Right atrium auricular region (tissue), 2 donors: ENCODE measurements around the gene OR2AK2. TPM values are rescaled to one million over a fixed set of nuclear protein-coding genes. Genes with fewer than 3 reads are reported as not detected.

ENCODE experiments used
- DNase-seq: peaks from one replicate; pipeline ENCODE4 v3.0.0-alpha.2; 2019; ENCODE audit warnings: low spot score
- H3K27ac ChIP-seq, 2 donors: fragments of 200-600 bp; sonication (generic); 1 replicate in 1 of 2; 2 replicates in 1 of 2; pipeline ENCODE4 v1.5.1; 2016 to 2019
- H3K27me3 ChIP-seq, 2 donors: fragments of 200-600 bp; sonication (generic); one replicate each; pipeline versions ENCODE4 v1.5.1 to v1.6.0; 2017 to 2019
- H3K36me3 ChIP-seq: fragments of 200-600 bp; sonication (generic); one replicate; pipeline ENCODE4 v1.5.1; 2016
- H3K4me1 ChIP-seq, 2 donors: fragments of 200-600 bp; sonication (generic); one replicate each; pipeline versions ENCODE4 v1.5.1 to v1.6.0; 2017 to 2019
- H3K4me3 ChIP-seq, 2 donors: fragments of 200-600 bp; sonication (generic); 1 replicate in 1 of 2; 2 replicates in 1 of 2; pipeline ENCODE4 v1.5.1; 2017 to 2019; ENCODE audit warnings: mild to moderate bottlenecking in 1 of 2, moderate library complexity in 1 of 2
- H3K9me3 ChIP-seq, 2 donors: fragments of 200-600 bp; sonication (generic); one replicate each; pipeline ENCODE4 v1.5.1; 2019
- CTCF ChIP-seq, 2 donors: fragments of 200-600 bp; sonication (generic); IDR thresholded peaks; one replicate each; pipeline ENCODE4 v1.5.1; 2019; ENCODE audit warnings: antibody characterized with exemption in 2 of 2
- total RNA-seq, 2 donors: library from RNA; depleted of rRNA; stranded (reverse); fragments of >200 nt; gene quantifications; one replicate each; pipeline ENCODE4 v1.1.0, GENCODE V29; 2016

The OR2AK2 gene
- total RNA-seq, result not detected

DNA sequence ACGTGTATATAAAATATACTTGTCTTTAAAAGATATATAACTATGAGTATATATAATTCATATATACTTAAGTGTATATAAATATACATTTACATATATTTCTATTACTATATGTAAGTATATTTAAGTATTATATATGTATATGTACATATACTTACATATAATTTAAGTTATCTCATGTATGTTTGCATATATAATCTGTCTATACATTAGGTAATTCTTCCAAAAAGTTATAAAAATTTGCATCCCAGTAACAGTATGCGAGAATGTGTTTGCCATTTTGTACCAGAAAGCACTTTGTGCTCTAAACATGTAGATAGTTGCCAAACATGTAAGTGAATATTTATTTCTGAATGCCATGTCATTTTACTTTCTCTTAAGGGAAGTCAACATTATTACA, at the start of gene OR2AK2:
TSS of gene OR2AK2 (plus strand) at position 301 of the 400 bp plus-strand sequence. CDS start 144 bp downstream, outside the sequence.
- TF ChIP-seq CTCF (IDR thresholded peaks at IDR 0.05), result no peak
- no peak within 1 kb of the TSS for H3K4me3 ChIP-seq
- no peaks in the 10 kb centered on the region for H3K4me1 ChIP-seq
- H3K36me3 ChIP-seq, result no peaks in the 10 kb centered on the region
- no peaks in the 10 kb centered on the region for H3K27me3 ChIP-seq
- no peak for DNase-seq
- H3K27ac ChIP-seq, result no peak within 1 kb of the TSS
- H3K9me3 ChIP-seq, result no peaks in the 10 kb centered on the region

GRCh38 chr1:247919952-247920351, 45.1 kb upstream of the OR2AK2 start, which contains the start of gene OR2T8:
OR2T8 (plus strand) TSS chr1:247920252; CDS start chr1:247921018, 766 bp downstream.
- no peak for TF ChIP-seq CTCF (IDR thresholded peaks at IDR 0.05)
- Histone ChIP-seq H3K36me3 (no peaks in the 10 kb centered on the region), H3K9me3 (no peaks in the 10 kb centered on the region), H3K4me3 (no peak within 1 kb of the TSS), H3K27me3 (no peaks in the 10 kb centered on the region), H3K27ac (no peak within 1 kb of the TSS), H3K4me1 (no peaks in the 10 kb centered on the region)
- DNase-seq, result no peak

DNA sequence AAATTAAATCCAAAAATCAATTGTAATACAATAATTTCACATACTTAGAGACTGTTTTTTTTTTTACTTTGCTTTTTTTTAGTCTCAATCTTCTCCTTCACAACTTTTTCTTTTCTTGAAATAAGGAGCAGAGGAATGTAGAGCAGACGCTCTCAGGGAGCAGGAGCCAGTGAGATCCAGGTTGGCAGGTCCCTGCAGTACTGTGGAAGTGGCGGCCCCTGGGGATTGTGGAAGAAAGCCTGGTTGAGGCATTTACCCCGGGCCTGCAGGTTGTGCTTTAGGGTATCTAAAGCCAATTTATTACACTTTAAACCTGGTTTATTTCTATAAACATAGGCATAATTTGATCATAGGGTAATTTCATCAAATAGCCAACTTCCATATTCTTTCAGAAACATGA, 41.1 kb upstream of the OR2AK2 start:
- Histone ChIP-seq H3K4me3 (no peak overlapping the region), H3K9me3 (no peaks in the 10 kb centered on the region), H3K4me1 (no peaks in the 10 kb centered on the region), H3K27me3 (no peaks in the 10 kb centered on the region), H3K36me3 (no peaks in the 10 kb centered on the region), H3K27ac (no peak overlapping the region)
- TF ChIP-seq CTCF (IDR thresholded peaks at IDR 0.05), result no peak
- DNase-seq, result no peak

- no peak for TF ChIP-seq CTCF (IDR thresholded peaks at IDR 0.05)
- H3K4me1 ChIP-seq, result no peaks in the 10 kb centered on the region
These were observed 40.2 kb upstream of the OR2AK2 start, which contains the start of gene OR2AJ1 for GRCh38 chr1:247924868-247925267. OR2AJ1 (plus strand) TSS chr1:247924889; CDS start chr1:247933769, 8,880 bp downstream.

DNA sequence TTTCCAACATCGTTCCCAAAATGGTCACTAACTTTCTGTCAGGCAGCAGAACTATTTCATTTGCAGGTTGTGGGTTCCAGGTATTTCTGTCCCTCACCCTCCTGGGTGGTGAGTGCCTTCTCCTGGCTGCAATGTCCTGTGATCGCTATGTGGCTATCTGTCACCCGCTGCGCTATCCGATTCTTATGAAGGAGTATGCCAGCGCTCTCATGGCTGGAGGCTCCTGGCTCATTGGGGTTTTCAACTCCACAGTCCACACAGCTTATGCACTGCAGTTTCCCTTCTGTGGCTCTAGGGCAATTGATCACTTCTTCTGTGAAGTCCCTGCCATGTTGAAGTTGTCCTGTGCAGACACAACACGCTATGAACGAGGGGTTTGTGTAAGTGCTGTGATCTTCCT, 31.0 kb upstream of the OR2AK2 start:
- H3K27ac ChIP-seq, result no peak overlapping the region
- no peak for TF ChIP-seq CTCF (IDR thresholded peaks at IDR 0.05)
- H3K4me1 ChIP-seq, result no peaks in the 10 kb centered on the region
- DNase-seq, result no peak
- H3K9me3 ChIP-seq, result no peaks in the 10 kb centered on the region
- no peak overlapping the region for H3K4me3 ChIP-seq
- H3K36me3 ChIP-seq, result no peaks in the 10 kb centered on the region
- H3K27me3 ChIP-seq, result no peaks in the 10 kb centered on the region

More at GRCh38 chr1:247924868-247925267, 40.2 kb upstream of the OR2AK2 start, which contains the start of gene OR2AJ1:
- DNase-seq, result no peak
- Histone ChIP-seq H3K27ac (no peak within 1 kb of the TSS), H3K4me3 (no peak within 1 kb of the TSS), H3K9me3 (no peaks in the 10 kb centered on the region), H3K36me3 (no peaks in the 10 kb centered on the region), H3K27me3 (no peaks in the 10 kb centered on the region)

DNA sequence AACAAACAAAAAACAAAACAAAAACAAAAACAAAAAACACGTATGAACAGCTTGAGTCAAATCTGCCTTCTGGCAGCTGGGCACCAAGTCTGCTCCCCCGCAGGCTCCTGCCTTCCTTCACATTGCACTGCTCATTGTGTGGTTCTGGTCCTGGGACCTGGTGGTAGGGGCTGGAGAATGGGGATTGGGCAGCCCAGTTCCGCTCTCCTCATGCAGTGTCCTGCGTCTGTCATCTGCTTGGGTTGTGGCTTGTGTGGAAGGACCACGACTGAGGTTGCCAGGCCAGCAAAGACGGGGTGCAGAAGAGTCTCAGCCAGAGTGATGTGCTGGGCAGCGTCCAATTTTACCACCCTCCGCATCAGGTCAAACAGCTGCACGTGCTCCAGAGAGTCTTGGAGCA, 29.3 kb upstream of the OR2AK2 start:
- DNase-seq, result no peak
- TF ChIP-seq CTCF (IDR thresholded peaks at IDR 0.05), result no peak

More for the DNA sequence above, 29.3 kb upstream of the OR2AK2 start:
- Histone ChIP-seq H3K27ac (no peak overlapping the region), H3K9me3 (no peaks in the 10 kb centered on the region), H3K4me3 (no peak overlapping the region), H3K4me1 (no peaks in the 10 kb centered on the region), H3K36me3 (no peaks in the 10 kb centered on the region), H3K27me3 (no peaks in the 10 kb centered on the region)
